HCEC 1CT (cell line): ENCODE data around the gene UCKL1.
"Not testable (repeated sequence)": the region's sequence is repeated elsewhere in the genome, so short reads cannot be mapped to it uniquely, and the experiment has no call there.

ENCODE experiments used
- DNase-seq: peaks from one replicate; pipeline ENCODE4 v3.0.0-alpha.2; 2017

UCKL1 gene

DNA sequence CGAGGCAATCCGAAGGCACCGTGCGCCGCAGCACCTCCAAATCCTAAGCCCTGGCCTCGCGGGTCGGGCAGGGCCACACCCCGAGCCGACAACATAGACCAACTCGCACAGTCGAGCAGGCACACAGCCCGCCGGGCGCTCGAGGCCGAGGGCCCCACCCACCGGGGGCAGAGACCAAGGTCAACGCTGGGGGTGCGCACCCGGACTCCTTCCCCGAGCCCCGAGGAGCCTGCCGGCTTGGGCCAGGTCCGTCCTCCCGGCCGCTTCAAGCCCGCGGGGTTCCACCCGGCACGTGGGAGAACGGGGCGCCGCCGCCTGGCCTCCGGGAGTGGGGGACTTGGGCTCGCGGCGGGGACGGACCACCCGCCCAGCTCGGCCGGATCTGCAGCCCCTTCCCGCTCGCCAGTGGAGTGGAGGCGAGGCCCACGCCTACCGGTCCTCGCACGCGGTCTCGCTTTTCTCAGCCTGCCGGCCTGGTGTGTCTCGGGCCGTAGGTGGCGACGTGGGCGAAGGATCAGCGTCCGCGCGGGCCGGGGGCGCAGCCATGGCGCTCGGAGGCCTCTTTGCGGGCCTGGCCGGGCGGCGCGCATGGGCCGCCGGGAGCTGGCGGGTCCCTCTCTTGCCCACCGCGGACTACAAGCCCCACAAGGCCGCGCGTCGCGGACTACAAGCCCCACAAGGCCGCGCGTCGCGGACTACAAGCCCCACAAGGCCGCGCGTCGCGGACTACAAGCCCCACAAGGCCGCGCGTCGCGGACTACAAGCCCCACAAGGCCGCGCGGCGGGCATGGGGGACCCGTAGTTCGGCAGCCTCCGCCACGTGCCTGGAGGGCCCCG lies at the start of gene UCKL1:
TSS of gene UCKL1 (minus strand) at position 590 of the 837 bp plus-strand sequence. CDS start at position 546, 44 bp downstream.
- DNase-seq: peak; percentile 84

- DNase-seq: peak; percentile 45
These were observed 49.2 kb upstream of the UCKL1 start for GRCh38 chr20:64005394-64005793.

- no peak for DNase-seq
These were observed 47.9 kb upstream of the UCKL1 start for GRCh38 chr20:64003960-64004725.

DNA sequence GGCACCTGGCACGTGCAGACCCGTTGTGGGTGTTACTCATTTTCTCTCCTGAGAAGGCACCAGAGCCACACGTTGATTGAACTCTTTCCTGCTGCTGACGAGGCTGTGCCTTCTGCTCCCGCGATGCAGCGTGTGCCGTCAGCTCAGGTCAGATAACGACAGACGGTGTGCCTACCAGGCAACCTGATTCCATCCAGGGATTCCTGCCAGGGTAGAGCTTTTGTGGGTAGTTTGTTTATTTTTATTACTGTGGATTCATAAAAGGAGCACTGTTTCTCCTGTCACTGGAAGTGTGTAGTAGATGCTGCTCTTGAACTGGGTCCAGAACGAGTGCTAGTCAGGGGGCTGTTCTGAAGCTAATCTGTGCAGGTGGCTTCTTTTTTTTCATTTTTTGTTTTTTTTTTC lies 45.4 kb upstream of the UCKL1 start:
- no peak for DNase-seq

- no peak for DNase-seq
These were observed 44.7 kb upstream of the UCKL1 start for GRCh38 chr20:64000906-64001305.

DNA sequence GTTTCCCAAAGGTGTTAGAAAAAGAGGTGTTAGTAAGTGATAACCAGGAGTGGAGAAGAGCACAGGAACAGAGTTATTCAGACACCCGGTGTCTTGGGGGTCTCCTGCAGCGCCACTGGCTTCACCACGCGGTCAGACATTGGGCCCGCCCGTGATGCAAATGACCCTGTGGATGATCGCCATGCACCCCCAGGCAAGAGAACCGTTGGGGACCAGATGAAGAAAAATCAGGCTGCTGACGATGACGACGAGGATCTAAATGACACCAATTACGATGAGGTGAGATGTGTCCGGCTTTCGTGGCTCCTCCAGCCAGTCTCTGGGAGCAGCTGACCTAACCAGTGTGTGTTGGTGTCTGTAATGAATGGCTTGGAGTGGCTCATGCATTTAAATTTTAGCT lies 26.7 kb upstream of the UCKL1 start:
- DNase-seq: no peak

GRCh38 chr20:63980806-63981728 lies 24.9 kb upstream of the UCKL1 start, which contains the start of gene PRPF6:
Gene PRPF6 (plus strand): TSS chr20:63981132. CDS start chr20:63981246, 114 bp downstream.
- DNase-seq: peak; percentile 95

DNA sequence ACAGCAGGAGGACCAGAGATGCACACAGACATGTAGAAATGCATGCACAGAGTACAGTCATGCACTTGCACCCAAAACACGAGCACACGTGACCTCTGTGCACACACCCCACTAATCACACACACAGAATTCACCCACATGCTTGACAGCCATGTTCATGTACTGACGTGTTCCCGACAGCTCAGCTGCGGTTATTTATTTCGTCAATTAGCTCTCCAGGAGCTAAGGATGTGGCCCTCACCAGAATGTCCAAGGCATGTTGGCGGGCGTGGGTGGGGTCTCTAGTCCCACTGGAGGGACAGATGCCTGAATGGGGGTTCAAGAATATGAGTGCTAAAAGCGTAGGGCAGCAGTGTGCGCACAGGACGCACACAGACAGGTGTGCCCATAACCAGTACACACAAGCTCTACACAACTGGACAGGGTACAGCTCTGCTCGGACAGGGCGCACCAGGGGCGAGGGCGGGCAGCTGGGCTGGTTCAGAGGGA lies 24.1 kb upstream of the UCKL1 start:
- DNase-seq: no peak

GRCh38 chr20:63979557-63980316 lies 23.5 kb upstream of the UCKL1 start, which contains the start of gene SAMD10:
Gene SAMD10 (minus strand): TSS chr20:63979642. CDS start chr20:63979467, 175 bp downstream.
- DNase-seq: no peak

- no peak for DNase-seq
These were observed 23.0 kb upstream of the UCKL1 start for GRCh38 chr20:63979229-63979556.

GRCh38 chr20:63978319-63979228 lies 22.4 kb upstream of the UCKL1 start:
- DNase-seq: no peak

DNA sequence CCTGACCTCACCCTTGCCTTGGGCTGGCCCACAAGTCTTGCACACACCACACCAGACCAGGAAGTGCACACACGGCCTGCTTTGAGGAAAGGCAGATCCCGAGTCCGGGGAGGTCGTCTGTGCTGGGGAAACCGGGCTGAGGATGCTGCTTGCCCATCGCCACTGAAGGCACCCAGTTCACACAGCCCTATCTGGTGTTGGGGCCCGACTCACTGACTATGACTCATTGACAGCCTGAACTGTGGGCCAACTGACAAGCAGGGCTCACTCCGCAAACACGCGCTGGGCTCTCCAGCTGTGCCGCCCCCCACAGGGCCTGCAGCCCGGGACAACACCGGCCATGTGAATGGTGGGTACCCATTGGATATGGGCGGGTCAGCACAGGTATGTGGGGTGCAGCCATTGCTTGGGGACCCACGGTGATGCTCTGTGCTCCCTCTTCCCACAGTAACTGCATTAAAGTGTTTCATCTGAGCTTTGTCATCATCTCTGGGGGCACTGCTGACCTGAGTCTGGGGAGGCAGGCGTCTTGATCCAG lies 21.6 kb upstream of the UCKL1 start:
- DNase-seq: peak; percentile 71

DNA sequence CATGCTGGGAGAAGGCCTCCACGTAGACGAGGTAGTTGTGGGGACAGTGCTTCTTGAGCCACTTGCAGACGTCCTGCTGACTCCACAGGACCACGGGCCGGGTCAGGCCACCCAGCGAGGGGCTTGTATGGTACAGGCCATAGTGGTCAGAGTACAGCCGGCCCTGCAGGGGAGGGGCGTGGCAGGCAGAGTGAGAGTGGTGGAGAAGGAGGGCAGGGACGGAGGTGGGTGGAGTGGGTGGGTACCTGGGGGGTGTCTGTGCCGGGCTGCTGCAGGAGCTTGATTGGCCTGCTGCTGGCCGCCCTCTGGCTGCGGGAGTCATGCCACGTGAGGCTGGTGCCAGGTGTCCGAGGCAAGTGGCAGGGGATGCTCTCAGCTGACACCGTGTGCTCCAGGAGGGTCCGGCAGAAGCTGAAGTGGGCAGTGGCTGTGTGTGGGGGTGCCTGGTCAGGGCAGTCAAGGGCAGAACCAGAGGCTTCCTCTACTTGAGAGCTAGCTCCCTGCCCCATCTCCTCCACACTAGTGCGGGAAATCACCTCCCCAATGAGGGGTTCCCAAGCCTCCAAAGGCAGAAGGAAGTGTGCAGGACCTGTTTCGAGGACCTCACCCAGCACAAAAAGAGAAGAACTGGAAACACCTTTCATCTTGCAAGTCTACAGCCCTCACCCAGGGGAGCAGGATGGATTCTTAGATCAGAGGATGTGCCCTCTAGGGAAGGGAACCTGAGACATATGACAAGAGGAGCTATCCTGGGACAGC lies 20.9 kb upstream of the UCKL1 start:
- no peak for DNase-seq

- DNase-seq: not testable (repeated sequence)
These were observed 20.3 kb upstream of the UCKL1 start for GRCh38 chr20:63976511-63976910.

- no peak for DNase-seq
These were observed 18.4 kb upstream of the UCKL1 start for GRCh38 chr20:63974402-63975200.

DNA sequence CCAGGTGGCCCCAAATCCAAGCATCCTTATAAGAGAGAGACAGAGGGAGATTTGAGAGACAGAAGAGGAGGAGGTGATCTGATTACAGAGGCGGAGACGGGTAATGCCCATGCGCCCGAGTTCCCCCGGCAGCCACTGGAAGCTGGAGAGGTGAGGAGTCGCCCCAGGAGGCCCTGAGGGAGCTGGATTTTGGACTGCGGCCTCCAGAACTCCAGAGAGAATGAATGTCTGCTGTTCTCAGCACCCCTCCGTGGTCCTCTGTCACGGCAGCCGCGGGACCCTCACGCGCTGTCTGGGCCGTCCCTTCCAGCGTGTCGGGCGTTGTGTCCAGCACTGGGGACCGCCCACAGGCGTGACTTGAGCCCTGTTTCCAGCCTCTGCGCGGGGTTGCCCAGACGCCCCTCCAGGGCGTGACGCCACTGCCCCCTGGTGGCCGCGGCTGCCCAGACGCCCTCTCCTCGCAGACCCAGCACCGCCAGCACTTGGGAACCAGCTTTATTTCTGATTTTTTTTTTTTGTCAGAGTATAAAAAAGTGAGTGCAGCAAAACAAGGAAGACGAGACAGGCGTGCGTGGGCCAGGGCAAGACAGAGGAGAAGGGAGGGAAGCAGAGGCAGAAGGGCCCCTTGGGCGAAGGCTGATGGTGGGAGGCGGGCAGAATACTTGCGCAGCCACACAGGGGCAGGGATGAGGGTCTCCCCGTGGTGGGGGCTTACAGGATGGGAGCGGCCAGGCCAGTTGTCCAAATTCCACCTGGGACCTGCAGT lies 17.6 kb upstream of the UCKL1 start:
- peak; percentile 78 for DNase-seq

- no peak for DNase-seq
These were observed 16.9 kb upstream of the UCKL1 start for GRCh38 chr20:63973160-63973479.
